GM12878 (cell line): ENCODE results near the gene SARS2. TPM values are rescaled to one million over a fixed set of nuclear protein-coding genes. Genes with fewer than 3 reads are reported as not detected.

Source experiments
- BACH1 ChIP-seq: fragments of 450-650 bp; IDR thresholded peaks from 2 replicates; pipeline ENCODE4 v1.6.1; 2017; ENCODE audit warnings: mild to moderate bottlenecking, borderline replicate concordance
- BHLHE40 ChIP-seq, 2 experiments: fragments of 450-650 bp in 1 of 2; IDR thresholded peaks; 2 replicates each; pipeline ENCODE4 v1.6.1; 2011 to 2017; ENCODE audit warnings: low read depth in 2 of 2, borderline replicate concordance in 1 of 2, improper control_type of control experiment in 1 of 2, low read length in 1 of 2, mild to moderate bottlenecking in 1 of 2
- CBX5 ChIP-seq: sonication (generic); IDR thresholded peaks from 2 replicates; pipeline ENCODE4 v1.6.1; 2016; ENCODE audit warnings: low read depth, moderate library complexity, mild to moderate bottlenecking, inconsistent platforms
- CHD1 ChIP-seq: IDR thresholded peaks from 2 replicates; pipeline ENCODE4 v1.6.1; 2012; ENCODE audit warnings: low read depth, low read length, improper control_type of control experiment
- EP300 ChIP-seq, 2 experiments: fragments of 150-350 bp in 1 of 2; IDR thresholded peaks; 2 replicates each; pipeline ENCODE4 v1.6.1; 2011 to 2012; ENCODE audit warnings: low read depth in 2 of 2, low read length in 2 of 2, borderline replicate concordance in 1 of 2, improper control_type of control experiment in 1 of 2, inconsistent platforms in 1 of 2; ENCODE audit not compliant: control insufficient read depth in 1 of 2
- FOXK2 ChIP-seq: fragments of 450-650 bp; IDR thresholded peaks from 2 replicates; pipeline ENCODE4 v1.6.1; 2017; ENCODE audit warnings: mild to moderate bottlenecking, moderate library complexity
- GATAD2B ChIP-seq: fragments of 450-650 bp; conservative IDR thresholded peaks from 2 replicates; pipeline ENCODE4 v1.6.1; 2017; ENCODE audit warnings: low read depth, mild to moderate bottlenecking, moderate library complexity
- HDAC2 ChIP-seq: fragments of 200-600 bp; sonication (generic); IDR thresholded peaks from 2 replicates; pipeline ENCODE4 v1.6.1; 2017
- KAT2A ChIP-seq: conservative IDR thresholded peaks from 2 replicates; pipeline ENCODE4 v1.6.1; 2011; ENCODE audit warnings: low read depth, low read length; ENCODE audit not compliant: control insufficient read depth
- NFYB ChIP-seq: IDR thresholded peaks from 2 replicates; pipeline ENCODE4 v1.6.1; 2011; ENCODE audit warnings: low read depth, mild to moderate bottlenecking, low read length, improper control_type of control experiment, moderate library complexity; ENCODE audit not compliant: insufficient read depth
- STAT3 ChIP-seq: IDR thresholded peaks from 2 replicates; pipeline ENCODE4 v1.6.1; 2011; ENCODE audit warnings: low read depth, low read length, improper control_type of control experiment
- SUZ12 ChIP-seq: fragments of 200-600 bp; sonication (generic); IDR thresholded peaks from one replicate; pipeline ENCODE4 v1.6.1; 2018; ENCODE audit warnings: antibody characterized with exemption, mild to moderate bottlenecking; ENCODE audit not compliant: unreplicated experiment
- TCF12 ChIP-seq: IDR thresholded peaks from 2 replicates; pipeline ENCODE4 v1.6.1; 2011; ENCODE audit warnings: low read depth, mild to moderate bottlenecking, low read length
- TCF7 ChIP-seq: IDR thresholded peaks from 2 replicates; pipeline ENCODE4 v1.6.1; 2014; ENCODE audit warnings: antibody characterized with exemption, borderline replicate concordance
- ZNF217 ChIP-seq: fragments of 450-650 bp; IDR thresholded peaks from 2 replicates; pipeline ENCODE4 v1.6.1; 2017; ENCODE audit warnings: antibody characterized with exemption, mild to moderate bottlenecking
- ZNF384 ChIP-seq: IDR thresholded peaks from 2 replicates; pipeline ENCODE4 v1.6.1; 2012; ENCODE audit warnings: low read depth, mild to moderate bottlenecking, low read length, improper control_type of control experiment, borderline replicate concordance
- ZZZ3 ChIP-seq: IDR thresholded peaks from 2 replicates; pipeline ENCODE4 v1.6.1; 2011; ENCODE audit warnings: low read depth; ENCODE audit not compliant: control insufficient read depth, insufficient read length
- polyA plus RNA-seq, 11 experiments: library from polyadenylated mRNA; depleted of rRNA in 4 of 11; unstranded in 6 of 11; stranded (reverse) in 5 of 11; fragments of >200 nt; fragmentation: Nextera tagmentation in 4 of 11; fragmentation: Illumina TruSeq in 1 of 11; extraction: Ambion mirVana in 4 of 11; extraction: Trizol in 1 of 11; gene quantifications; 1 replicate in 1 of 11; 2 replicates in 10 of 11; pipeline versions ENCODE4 v1.2.1 to v1.2.3, GENCODE V29; 2011 to 2016; ENCODE audit warnings: inconsistent platforms in 2 of 11, missing spikeins in 2 of 11, low read depth in 1 of 11
- total RNA-seq, 4 experiments: library from RNA; depleted of rRNA in 3 of 4; stranded (reverse); fragments of >200 nt in 3 of 4; fragmentation: Illumina TruSeq in 1 of 4; extraction: Trizol in 1 of 4; gene quantifications; 2 replicates each; pipeline versions ENCODE4 v1.2.1 to v1.2.3, GENCODE V29; 2013 to 2021
- TF ChIP-seq, protein P1 (sequence below): fragments of 450-650 bp; IDR thresholded peaks from 2 replicates; pipeline ENCODE4 v1.6.1; 2016; ENCODE audit warnings: mild to moderate bottlenecking, moderate library complexity, borderline replicate concordance
- TF ChIP-seq, protein P2 (sequence below): IDR thresholded peaks from 2 replicates; pipeline ENCODE4 v1.6.1; 2011; ENCODE audit warnings: borderline replicate concordance, low read depth, mild to moderate bottlenecking, moderate library complexity, mixed read lengths, low read length; ENCODE audit not compliant: insufficient read depth; ENCODE audit errors: extremely low read length
- TF ChIP-seq, protein P3 (sequence below): fragments of 450-650 bp; IDR thresholded peaks from 2 replicates; pipeline ENCODE4 v1.6.1; 2016; ENCODE audit warnings: mild to moderate bottlenecking
- TF ChIP-seq, protein P4 (sequence below): IDR thresholded peaks from 2 replicates; pipeline ENCODE4 v1.6.1; 2011; ENCODE audit warnings: borderline replicate concordance, low read depth, mild to moderate bottlenecking, moderate library complexity, low read length; ENCODE audit not compliant: insufficient read depth, poor library complexity, severe bottlenecking

SARS2 gene
- total and polyA plus RNA-seq, 10 of the 15 experiments (the other 5 are each of a cell fraction or from before 2014, with no cell fraction given): 2.6 to 50.3 (median 27.5) TPM

DNA sequence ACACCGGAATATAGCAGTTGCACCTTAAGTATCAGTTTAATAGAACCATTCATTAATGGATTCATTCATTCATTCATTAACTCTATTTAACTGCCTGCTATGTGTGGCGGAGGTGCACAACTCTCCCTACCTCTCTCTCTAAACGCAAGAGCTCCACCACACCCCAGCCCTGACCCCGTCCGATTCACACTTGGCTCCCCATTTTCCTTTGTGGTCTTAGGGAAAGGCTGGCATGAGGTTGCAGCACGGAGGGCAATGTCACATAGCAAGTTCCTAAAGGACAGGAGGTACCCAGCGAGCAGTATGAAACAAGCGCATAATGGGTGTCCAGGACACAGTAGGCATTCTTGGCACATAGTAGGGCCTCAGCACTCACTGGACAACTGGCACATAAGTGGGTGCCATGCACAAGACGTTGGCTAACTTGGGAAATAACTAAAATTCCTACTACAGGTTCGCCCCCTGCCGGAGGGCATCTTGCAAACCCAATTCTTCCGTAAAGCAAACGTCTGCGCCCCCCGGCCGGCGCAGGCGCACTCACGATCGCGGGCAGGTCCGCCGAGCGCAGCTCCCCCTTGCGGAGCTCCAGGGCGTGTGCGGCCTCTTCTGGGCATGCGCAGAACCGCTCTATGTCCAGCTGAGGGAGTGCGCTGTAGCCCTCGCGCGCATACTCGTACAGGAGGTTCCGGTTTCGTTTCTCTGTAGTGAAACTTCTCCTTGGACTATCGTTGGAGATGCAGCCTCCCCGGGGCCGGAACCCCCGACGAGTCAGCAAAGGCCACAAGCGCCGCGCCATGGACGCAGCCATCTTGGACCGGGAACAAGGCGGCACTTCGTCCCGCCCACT, at the start of gene SARS2 (continued):
- TF ChIP-seq, protein P1, sequence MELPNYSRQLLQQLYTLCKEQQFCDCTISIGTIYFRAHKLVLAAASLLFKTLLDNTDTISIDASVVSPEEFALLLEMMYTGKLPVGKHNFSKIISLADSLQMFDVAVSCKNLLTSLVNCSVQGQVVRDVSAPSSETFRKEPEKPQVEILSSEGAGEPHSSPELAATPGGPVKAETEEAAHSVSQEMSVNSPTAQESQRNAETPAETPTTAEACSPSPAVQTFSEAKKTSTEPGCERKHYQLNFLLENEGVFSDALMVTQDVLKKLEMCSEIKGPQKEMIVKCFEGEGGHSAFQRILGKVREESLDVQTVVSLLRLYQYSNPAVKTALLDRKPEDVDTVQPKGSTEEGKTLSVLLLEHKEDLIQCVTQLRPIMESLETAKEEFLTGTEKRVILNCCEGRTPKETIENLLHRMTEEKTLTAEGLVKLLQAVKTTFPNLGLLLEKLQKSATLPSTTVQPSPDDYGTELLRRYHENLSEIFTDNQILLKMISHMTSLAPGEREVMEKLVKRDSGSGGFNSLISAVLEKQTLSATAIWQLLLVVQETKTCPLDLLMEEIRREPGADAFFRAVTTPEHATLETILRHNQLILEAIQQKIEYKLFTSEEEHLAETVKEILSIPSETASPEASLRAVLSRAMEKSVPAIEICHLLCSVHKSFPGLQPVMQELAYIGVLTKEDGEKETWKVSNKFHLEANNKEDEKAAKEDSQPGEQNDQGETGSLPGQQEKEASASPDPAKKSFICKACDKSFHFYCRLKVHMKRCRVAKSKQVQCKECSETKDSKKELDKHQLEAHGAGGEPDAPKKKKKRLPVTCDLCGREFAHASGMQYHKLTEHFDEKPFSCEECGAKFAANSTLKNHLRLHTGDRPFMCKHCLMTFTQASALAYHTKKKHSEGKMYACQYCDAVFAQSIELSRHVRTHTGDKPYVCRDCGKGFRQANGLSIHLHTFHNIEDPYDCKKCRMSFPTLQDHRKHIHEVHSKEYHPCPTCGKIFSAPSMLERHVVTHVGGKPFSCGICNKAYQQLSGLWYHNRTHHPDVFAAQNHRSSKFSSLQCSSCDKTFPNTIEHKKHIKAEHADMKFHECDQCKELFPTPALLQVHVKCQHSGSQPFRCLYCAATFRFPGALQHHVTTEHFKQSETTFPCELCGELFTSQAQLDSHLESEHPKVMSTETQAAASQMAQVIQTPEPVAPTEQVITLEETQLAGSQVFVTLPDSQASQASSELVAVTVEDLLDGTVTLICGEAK: no peak
- TF ChIP-seq, protein P2, sequence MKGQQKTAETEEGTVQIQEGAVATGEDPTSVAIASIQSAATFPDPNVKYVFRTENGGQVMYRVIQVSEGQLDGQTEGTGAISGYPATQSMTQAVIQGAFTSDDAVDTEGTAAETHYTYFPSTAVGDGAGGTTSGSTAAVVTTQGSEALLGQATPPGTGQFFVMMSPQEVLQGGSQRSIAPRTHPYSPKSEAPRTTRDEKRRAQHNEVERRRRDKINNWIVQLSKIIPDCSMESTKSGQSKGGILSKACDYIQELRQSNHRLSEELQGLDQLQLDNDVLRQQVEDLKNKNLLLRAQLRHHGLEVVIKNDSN: no peak
- TF ChIP-seq TCF7 (no peak), CBX5 (no peak), ZNF217 (peak; percentile 88), EP300 (IDR thresholded peaks at IDR 0.05; ENCODE audit: borderline replicate concordance in 1 of 2, control insufficient read depth in 1 of 2, low read depth in 2 of 2, low read length in 2 of 2) (peak in 1 of 2 experiments; percentile 27; a peak in 1 of 4 replicates), GATAD2B (peak; percentile 73; the same call in 1 of the 2 replicates), HDAC2 (no peak), BHLHE40 (IDR thresholded peaks at IDR 0.05; ENCODE audit: borderline replicate concordance in 1 of 2, low read depth in 2 of 2, low read length in 1 of 2) (peak; percentile 20 to 48; a peak in 1 of 4 replicates), TCF12 (no peak), ZNF384 (no peak), ZZZ3 (no peak), NFYB (no peak), CHD1 (no peak), KAT2A (no peak), STAT3 (no peak), SUZ12 (no peak), BACH1 (no peak), FOXK2 (no peak)
- TF ChIP-seq, protein P3, sequence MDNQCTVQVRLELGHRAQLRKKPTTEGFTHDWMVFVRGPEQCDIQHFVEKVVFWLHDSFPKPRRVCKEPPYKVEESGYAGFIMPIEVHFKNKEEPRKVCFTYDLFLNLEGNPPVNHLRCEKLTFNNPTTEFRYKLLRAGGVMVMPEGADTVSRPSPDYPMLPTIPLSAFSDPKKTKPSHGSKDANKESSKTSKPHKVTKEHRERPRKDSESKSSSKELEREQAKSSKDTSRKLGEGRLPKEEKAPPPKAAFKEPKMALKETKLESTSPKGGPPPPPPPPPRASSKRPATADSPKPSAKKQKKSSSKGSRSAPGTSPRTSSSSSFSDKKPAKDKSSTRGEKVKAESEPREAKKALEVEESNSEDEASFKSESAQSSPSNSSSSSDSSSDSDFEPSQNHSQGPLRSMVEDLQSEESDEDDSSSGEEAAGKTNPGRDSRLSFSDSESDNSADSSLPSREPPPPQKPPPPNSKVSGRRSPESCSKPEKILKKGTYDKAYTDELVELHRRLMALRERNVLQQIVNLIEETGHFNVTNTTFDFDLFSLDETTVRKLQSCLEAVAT: 0 out of 2 replicates have a peak, but pooled peaks have one; percentile 11
- TF ChIP-seq, protein P4, sequence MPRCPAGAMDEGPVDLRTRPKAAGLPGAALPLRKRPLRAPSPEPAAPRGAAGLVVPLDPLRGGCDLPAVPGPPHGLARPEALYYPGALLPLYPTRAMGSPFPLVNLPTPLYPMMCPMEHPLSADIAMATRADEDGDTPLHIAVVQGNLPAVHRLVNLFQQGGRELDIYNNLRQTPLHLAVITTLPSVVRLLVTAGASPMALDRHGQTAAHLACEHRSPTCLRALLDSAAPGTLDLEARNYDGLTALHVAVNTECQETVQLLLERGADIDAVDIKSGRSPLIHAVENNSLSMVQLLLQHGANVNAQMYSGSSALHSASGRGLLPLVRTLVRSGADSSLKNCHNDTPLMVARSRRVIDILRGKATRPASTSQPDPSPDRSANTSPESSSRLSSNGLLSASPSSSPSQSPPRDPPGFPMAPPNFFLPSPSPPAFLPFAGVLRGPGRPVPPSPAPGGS: no peak
